ENCODE results near the gene APOBEC3H. TPM values are rescaled to one million over a fixed set of nuclear protein-coding genes. Genes with fewer than 3 reads are reported as not detected.
"Not testable (repeated sequence)": the region's sequence is repeated elsewhere in the genome, so short reads cannot be mapped to it uniquely, and the experiment has no call there.

Gene APOBEC3H
- total and polyA plus RNA-seq, 7 donors: 1.5 TPM; not detected in 6

DNA sequence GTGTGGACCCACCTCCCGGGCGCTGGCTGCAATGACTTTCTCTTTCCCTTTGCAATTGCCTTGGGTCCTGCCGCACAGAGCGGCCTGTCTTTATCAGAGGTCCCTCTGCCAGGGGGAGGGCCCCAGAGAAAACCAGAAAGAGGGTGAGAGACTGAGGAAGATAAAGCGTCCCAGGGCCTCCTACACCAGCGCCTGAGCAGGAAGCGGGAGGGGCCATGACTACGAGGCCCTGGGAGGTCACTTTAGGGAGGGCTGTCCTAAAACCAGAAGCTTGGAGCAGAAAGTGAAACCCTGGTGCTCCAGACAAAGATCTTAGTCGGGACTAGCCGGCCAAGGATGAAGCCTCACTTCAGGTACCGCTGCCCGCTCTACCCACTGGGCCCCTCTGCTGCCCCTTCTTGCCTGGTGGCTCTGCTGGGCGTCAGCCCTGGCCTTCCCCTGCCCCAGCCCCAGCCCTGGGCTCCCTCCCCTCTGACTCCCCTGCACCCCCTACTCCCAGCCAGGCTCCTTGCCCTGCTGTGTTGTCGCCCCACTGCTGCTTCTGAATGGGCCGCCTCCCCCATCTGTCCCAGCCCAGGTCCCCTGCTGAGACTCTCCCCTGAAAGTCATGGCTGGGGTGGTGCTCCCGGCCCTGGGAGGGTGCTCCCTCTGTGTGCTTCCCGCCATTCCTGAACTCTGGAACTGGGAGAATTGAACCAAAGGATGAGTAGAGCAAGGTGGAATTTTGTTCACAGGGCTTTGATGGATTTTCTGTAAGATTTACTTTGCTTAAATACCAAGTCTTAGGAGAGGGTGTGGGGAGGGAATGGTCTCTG lies 19.8 kb upstream of the APOBEC3H start, which contains the start of gene APOBEC3G:
APOBEC3G (plus strand) TSS at position 250 of the 815 bp plus-strand sequence; CDS start at position 337, 87 bp downstream.
- peak; percentile 74 for DNase-seq
- peaks cover 0 to 14% (median 7%) of the 10 kb centered on the region in 4 donors for H3K4me1 ChIP-seq
- H3K27me3 ChIP-seq; intact Hi-C loops (cut with DNase I); H3K36me3 ChIP-seq; H3K9me3 ChIP-seq: not testable (repeated sequence)
- WGBS, 2 donors: 8 to 18% methylated on average over 15 of the region's 17 CpGs
- peak in 1 of 4 donors; percentile 17 for TF ChIP-seq POLR2AphosphoS5 (IDR thresholded peaks at IDR 0.05)
- H3K27ac ChIP-seq: peak within 1 kb of the TSS; percentile 73 to 76 (median 73)
- peak within 1 kb of the TSS; percentile 30 to 57 (median 46) for H3K4me3 ChIP-seq

DNA sequence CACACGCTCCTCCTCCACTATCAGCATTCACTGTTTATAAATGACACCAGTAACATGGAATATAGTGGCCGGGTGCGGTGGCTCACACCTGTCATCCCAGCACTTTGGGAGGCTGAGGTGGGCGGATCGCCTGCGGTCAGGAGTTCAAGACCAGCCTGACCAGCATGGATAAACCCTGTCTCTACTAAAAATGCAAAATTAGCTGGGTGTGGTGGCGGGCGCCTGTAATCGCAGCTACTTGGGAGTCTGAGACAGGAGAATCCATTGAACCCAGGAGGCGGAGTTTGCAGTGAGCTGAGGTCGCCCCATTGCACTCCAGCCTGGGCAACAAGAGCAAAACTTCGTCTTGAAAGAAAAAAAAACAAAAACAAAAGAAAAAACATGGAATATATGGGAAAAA lies 19.1 kb upstream of the APOBEC3H start:
- H3K9me3 ChIP-seq; H3K27me3 ChIP-seq; intact Hi-C loops (cut with DNase I); H3K36me3 ChIP-seq; DNase-seq: not testable (repeated sequence)
- Histone ChIP-seq H3K27ac (peak overlapping the region in 1 of 4 donors; percentile 76), H3K4me3 (peak overlapping the region in 1 of 4 donors; percentile 57), H3K4me1 (peaks cover 0 to 14% (median 7%) of the 10 kb centered on the region in 4 donors)
- 84 to 85% methylated on average over 12 of the region's 12 CpGs for WGBS, 2 donors

- Histone ChIP-seq H3K9me3 (no peaks in the 10 kb centered on the region), H3K27me3 (no peaks in the 10 kb centered on the region), H3K27ac (no peak overlapping the region), H3K36me3 (peaks cover 0 to 8% (median 0%) of the 10 kb centered on the region in 4 donors), H3K4me1 (peaks cover 0 to 14% (median 7%) of the 10 kb centered on the region in 4 donors), H3K4me3 (no peak overlapping the region)
- WGBS, 2 donors: 91 to 93% methylated on average over 8 of the region's 8 CpGs
- no peak for DNase-seq
- TF ChIP-seq, protein P1, sequence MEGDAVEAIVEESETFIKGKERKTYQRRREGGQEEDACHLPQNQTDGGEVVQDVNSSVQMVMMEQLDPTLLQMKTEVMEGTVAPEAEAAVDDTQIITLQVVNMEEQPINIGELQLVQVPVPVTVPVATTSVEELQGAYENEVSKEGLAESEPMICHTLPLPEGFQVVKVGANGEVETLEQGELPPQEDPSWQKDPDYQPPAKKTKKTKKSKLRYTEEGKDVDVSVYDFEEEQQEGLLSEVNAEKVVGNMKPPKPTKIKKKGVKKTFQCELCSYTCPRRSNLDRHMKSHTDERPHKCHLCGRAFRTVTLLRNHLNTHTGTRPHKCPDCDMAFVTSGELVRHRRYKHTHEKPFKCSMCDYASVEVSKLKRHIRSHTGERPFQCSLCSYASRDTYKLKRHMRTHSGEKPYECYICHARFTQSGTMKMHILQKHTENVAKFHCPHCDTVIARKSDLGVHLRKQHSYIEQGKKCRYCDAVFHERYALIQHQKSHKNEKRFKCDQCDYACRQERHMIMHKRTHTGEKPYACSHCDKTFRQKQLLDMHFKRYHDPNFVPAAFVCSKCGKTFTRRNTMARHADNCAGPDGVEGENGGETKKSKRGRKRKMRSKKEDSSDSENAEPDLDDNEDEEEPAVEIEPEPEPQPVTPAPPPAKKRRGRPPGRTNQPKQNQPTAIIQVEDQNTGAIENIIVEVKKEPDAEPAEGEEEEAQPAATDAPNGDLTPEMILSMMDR (IDR thresholded peaks at IDR 0.05): no peak
- TF ChIP-seq EP300 (IDR thresholded peaks at IDR 0.05) (no peak), POLR2AphosphoS5 (IDR thresholded peaks at IDR 0.05) (no peak), POLR2A (IDR thresholded peaks at IDR 0.05) (no peak)
- intact Hi-C loops (cut with DNase I): no loop called here
These were observed 18.7 kb upstream of the APOBEC3H start for GRCh38 chr22:39078329-39078728.

GRCh38 chr22:39079054-39079637 lies 17.9 kb upstream of the APOBEC3H start:
- H3K27me3 ChIP-seq; H3K9me3 ChIP-seq; DNase-seq; H3K4me3 ChIP-seq; intact Hi-C loops (cut with DNase I); H3K36me3 ChIP-seq; H3K27ac ChIP-seq: not testable (repeated sequence)
- peaks cover 0 to 14% (median 7%) of the 10 kb centered on the region in 4 donors for H3K4me1 ChIP-seq
- WGBS, 2 donors: 91 to 93% methylated on average over 22 of the region's 24 CpGs

DNA sequence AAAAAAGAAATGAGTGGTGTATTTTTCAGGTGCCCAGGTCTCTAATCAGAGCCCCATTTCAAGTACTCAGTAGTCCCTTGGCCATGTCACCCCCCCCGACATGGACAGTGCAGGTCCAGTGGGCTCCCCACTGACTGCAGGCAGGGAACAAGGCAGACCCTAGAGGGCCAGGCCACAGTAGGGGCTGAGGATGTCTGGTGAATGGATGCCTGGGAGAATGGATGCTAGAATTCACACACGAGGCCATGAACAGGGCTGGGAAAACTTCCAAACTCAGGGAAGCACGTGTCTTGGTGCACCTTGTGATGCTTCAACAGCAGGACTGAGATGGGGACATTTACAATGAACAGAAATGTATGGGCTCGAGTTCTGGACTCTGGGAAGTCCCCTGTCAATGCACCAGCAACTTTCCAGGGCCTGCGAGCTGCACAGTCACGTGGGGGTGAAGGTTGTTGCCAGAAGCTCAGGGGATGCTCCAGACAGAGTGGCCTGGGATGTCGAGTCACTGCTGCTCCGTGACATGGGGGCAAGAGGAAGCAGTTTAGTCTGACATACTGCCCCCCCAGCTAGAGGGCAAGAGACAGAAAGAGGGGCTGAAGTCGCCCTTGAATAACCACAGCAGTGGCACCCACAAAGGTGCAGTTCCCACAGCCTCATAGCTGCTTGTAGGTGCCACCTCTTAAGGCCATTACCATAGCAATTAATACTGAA lies 16.8 kb upstream of the APOBEC3H start:
- H3K4me1 ChIP-seq: peaks cover 0 to 14% (median 7%) of the 10 kb centered on the region in 4 donors
- no peak for TF ChIP-seq POLR2AphosphoS5 (IDR thresholded peaks at IDR 0.05)
- no peak for TF ChIP-seq EP300 (IDR thresholded peaks at IDR 0.05)
- TF ChIP-seq, protein P1 (IDR thresholded peaks at IDR 0.05): no peak
- no peak for TF ChIP-seq POLR2A (IDR thresholded peaks at IDR 0.05)

GRCh38 chr22:39081016-39081415 lies 16.0 kb upstream of the APOBEC3H start:
- 90 to 92% methylated on average over 12 of the region's 12 CpGs for WGBS, 2 donors
- peaks cover 0 to 8% (median 0%) of the 10 kb centered on the region in 4 donors for H3K36me3 ChIP-seq
- no peak overlapping the region for H3K4me3 ChIP-seq
- H3K27me3 ChIP-seq: peaks cover 0 to 3% (median 0%) of the 10 kb centered on the region in 3 donors
- DNase-seq: no peak
- TF ChIP-seq POLR2AphosphoS5 (IDR thresholded peaks at IDR 0.05): no peak
- TF ChIP-seq EP300 (IDR thresholded peaks at IDR 0.05): no peak
- TF ChIP-seq, protein P1 (IDR thresholded peaks at IDR 0.05): no peak
- TF ChIP-seq POLR2A (IDR thresholded peaks at IDR 0.05): no peak
- H3K4me1 ChIP-seq: peaks cover 0 to 14% (median 7%) of the 10 kb centered on the region in 4 donors
- no peak overlapping the region for H3K27ac ChIP-seq
- H3K9me3 ChIP-seq: no peaks in the 10 kb centered on the region
- intact Hi-C loops (cut with DNase I): no loop called here

More for the DNA sequence above, 16.8 kb upstream of the APOBEC3H start:
- no peak overlapping the region for H3K27ac ChIP-seq
- H3K4me3 ChIP-seq: no peak overlapping the region
- peaks cover 0 to 8% (median 0%) of the 10 kb centered on the region in 4 donors for H3K36me3 ChIP-seq
- 71 to 81% methylated on average over 9 of the region's 9 CpGs for WGBS, 2 donors
- peaks cover 0 to 3% (median 0%) of the 10 kb centered on the region in 3 donors for H3K27me3 ChIP-seq
- intact Hi-C loops (cut with DNase I): no loop called here
- no peak for DNase-seq
- no peaks in the 10 kb centered on the region for H3K9me3 ChIP-seq
